HG02840 (cell line): ENCODE results near the gene ARMH3.
A peak's percentile ranks its signal among the peaks of the same experiment; 100 is the strongest.

Experiments used
- ATAC-seq: cut with Tn5 transposase; IDR thresholded peaks from one replicate; pipeline ENCODE4 v1.9.1; 2021; ENCODE audit warnings: mild to moderate bottlenecking, moderate library complexity, moderate number of reproducible peaks; ENCODE audit not compliant: unreplicated experiment, low FRiP score

The ARMH3 gene

DNA sequence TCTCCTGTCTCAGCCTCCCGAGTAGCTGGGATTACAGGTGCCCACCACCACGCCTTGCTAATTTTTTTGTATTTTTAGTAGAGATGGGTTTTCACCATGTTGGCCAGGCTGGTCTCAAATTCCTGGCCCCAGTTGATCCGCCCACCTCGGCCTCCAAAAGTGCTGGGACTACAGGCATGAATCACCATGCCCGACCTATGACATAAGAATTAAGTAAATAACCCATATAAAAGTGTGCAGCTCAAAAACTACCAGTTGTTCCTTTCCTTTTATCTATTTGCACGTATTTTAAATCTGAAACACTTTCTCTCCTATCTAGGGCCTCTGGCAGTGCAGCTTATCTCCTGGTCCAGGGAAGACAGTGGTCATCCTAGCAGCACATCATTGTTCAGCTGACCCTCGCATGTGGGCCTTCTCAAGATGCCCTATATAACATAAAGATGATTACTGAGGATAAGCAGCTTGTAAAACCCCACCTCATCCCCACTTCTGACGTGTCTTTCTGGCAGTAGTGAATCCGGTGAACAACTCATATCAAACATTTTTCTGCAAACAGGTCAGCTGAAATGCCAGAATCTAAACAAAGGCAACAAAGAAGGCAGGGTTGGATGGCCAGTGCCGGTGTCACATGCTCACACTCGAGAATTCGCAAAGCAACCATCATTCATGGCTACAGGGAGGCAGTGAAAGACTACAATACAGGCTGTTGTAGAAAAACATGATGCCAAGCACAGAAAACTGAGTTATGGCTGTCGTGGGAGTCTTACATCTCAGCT is 176.3 kb downstream of the ARMH3 start:
- ATAC-seq = no peak

DNA sequence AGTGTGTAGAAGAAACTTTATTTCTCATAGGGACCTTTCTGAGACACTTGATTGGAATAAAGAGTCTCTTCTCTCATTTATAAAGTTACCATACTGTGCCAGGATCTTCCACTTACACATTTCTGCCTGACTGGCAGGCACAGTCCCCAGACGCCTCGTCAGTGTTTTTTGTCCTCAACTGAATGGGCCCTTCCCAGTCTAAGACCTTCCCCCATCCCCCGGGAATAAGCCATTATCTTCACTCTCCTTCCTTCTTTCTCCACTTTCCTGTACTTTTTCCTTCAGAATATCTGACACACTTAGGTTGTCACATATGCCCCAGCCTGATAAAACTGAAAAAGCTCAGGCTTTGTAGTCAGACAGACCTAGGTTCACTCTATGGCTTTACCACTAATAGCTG is 177.1 kb downstream of the ARMH3 start:
- ATAC-seq = no peak

DNA sequence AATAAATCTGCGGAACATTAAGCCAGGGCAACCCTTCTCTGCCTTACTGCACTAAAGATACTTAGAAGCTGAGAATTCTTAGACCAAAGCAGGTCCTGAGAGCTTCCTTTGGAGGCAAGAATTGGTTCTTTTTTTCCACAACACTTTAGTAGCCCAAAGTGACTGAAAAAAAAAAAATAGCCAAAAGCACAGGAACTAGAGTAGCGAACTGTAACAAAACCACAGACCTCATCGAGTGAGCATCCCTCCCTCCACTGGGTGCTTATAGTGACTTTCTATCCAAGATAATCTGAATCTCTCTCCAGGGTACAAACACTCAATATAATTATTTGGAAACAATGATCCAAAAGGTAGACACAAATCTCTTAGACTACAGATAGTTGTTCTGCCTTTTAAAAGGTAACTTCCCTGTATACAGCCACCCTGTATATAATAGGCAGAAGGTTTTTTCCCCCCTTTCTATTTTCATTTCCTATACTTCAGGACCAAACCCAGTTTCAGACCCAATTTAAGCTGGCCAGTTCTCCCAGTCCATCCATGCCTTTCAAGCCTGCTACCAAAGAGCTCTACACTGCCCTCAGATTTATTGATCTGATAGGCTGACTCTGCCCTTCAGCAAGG is 180.8 kb downstream of the ARMH3 start:
- ATAC-seq = no peak

DNA sequence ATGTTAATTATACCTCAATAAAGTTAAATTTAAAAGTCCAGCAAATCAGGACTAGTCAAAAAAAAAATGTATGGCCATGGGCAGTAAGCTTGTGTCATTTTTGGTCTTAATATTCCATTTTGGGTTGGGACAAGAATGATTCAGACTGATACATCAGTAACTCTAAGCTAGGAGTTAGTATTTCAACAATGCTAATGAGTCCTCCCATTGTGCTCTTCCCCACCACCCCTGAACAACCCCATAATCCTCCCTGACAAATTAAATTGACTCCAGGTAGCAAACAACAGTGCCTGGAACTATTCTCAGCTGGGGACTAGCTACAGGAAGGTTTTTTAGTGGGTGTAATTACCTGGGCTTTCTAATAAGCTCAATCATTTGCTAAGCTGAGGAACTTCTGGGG is 181.7 kb downstream of the ARMH3 start:
- ATAC-seq = no peak

DNA sequence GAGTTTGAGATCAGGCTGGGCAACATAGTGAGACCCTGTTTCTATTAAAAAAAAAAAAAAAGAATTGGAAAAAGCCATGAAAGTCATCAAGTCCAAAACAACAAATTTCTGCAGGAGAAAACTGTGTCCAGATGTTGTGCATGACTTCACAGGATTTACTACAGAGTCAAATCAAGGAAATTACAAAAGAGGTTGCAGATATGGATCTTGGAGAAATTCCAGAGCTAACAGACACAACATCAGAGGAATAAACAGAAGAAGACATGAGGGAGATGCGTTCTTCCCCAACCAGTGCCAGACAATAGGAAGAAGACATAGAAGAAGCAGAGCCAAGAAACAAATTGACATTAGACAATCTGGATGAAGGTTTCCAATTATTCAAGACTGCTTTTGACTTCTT is 188.0 kb downstream of the ARMH3 start:
- ATAC-seq = no peak

DNA sequence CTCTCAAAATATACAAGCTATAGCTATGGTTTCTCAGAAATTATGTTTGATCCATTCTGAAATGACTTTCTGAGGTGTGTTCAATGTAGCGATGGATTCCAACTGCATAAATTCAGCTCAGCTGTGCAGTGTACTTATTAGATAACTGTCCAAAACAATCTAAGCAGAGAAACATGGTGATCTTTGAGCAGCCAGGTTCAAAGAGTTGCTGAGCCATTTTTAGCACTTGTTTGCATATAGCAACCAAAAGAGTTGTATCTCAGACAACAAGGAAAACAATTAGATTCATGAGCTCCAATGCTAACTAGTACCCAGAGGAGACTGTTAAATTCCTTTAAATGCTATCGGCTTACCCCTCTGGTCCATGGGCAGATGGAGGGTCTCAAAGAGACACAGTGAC is 196.4 kb downstream of the ARMH3 start:
- no peak for ATAC-seq

DNA sequence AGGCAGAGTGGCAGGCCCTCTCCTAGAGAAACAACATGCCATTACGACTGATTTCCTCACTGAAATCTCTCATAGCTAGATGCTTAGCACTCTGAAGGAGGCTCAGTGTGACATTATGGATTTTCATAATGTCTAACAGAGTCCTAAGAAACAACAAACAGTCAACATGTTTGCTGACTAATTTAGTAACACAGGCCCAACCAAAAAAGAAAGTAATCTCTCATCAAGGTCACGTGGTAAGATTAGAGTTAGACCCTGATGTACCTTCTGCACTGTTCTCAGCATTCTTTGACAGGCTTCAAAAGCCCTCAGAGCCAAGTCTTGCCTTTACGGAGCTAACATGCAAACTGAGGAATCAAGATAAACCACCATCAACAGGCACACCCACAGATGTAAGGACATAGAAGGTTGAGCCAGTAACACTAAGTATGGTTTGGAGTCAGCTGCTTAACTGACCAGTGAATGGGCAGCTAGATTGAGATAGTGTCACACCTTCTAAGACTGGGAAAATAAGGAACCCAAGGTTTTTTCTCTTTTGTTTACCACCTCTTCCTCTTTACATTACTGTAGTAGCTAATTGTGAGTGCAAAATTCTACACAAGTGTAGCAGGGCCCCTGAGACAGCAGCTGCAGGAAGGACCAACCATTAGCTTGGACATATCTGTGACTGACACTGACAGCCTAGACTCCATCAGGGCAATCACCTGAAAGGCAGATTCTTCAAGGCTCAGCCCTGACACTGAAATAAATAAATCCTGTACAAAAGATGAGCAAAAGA is 197.1 kb downstream of the ARMH3 start:
- peak; percentile 74 for ATAC-seq

DNA sequence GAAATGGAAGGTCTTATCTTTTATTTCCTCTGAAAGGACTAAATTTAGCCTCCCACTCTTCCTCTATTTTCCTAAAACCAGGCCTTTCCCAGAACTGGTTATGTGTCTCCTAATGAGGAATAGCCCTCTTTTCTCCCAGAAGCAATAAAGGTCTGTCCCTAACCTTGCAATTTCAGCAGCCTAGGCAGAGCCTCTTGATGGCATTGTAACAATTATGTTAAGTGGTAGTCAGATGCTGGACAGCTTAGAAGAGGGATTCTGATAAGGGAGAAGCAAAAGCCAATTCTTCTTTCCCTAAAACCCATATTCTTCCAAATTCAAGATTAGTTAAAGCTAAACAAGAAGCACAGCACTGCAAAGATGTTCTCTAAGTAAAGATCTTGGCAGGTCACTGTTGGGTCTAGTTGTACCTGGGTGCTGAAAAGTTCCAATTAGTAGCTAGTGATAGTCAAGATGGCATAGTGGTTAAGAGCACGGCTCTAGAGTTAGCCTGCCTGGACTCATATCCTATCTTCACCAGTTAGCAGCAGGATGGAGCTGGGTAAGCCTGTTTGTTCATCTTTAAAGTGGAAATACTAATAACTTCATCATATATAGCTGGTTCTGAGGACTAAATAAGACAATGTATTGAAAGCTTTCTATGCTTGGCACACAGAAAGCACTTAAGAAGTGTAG is 198.0 kb downstream of the ARMH3 start:
- no peak for ATAC-seq

DNA sequence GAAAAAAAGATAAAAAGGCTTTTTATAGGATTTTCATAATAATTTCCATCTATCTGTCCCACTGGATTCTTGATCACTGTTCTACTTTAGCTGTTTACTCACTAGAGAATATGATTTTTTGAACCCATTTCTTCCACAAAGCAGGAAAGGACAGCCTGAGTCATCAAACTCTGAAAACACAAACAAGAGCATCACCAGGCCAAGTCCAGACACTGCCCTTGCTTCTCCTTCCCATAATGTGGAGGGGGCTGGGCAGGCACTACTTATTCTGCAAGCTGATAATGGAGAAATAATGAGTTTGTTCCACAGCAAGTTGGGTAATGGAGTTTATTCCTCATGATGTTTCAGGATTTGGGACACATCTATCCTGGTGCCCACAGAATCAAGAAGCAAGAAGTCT is 199.3 kb downstream of the ARMH3 start:
- ATAC-seq = no peak

DNA sequence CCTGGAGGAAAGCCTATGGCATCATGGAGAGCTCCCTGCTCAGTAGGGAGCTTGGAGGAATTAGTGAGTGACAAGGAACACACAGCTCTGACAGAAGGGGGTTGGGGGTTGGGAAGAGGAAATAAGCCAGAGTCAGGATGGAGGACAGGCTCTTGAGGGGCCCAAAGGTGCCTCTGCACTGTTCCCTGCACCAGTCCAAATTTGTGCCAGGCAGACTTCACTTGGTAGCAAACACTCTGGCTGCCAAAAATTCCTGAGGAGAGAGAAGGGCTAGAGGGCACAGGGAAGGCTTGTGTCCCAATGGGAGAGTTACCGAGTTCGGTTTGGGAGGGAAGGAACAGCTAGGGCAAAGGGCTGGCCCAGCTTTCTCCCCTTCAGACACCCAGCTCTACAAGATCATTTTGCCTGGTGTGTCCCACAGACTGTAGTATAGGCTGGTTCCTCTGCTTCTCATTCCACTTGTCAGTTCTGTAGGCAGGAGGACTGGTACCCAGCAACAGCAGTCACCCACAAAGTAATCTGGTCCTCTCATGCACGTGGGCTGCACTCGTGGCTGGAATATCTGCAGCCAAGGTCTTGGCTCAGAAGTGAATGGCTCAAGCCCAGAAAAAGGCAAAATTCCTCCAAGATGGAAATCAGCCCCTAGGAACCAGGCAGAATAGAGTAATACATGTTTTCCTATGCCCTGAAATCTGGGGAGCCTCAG is 204.4 kb downstream of the ARMH3 start:
- ATAC-seq = no peak

DNA sequence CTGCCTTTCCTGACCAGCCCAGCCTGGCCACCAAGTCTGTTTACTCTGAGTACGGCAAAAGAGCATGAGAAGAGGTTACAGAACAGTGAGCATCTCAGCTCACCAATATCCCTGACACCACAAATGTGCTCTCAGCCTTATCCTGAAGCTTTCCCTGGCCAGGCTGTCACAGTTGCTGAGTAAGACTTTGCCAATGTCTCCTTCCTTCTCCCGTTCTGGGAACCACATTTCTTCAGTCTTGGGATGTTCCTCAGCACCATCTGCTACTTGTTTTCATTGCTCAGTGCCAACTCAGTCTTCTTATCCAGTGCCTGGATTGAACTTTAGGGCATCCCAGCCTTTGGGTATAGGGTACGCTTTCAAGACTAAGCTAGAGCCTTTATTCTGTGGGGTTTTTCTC is 205.2 kb downstream of the ARMH3 start:
- ATAC-seq = no peak

DNA sequence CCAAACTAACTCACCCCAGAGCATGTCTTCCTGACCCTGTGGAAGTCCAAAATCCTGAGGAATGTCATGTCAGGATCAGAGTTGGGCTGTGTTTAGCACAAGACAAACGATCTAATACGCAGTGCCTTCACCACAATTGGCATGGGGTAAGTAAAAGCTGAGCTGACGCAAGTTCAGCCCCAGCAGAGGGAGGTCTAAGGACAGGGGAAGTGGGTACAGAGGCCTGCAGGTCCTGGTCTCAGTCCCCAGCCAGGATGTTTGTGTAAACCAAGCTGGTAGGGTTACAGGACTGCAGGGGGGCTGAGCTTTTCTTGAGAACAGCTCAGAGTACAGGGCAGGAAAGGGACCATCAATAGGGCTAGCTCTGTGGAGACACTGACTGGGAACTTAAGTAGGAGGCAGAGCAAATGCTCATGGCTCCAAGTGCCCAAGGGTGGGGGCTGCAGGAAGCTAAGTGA is 207.1 kb downstream of the ARMH3 start:
- no peak for ATAC-seq

DNA sequence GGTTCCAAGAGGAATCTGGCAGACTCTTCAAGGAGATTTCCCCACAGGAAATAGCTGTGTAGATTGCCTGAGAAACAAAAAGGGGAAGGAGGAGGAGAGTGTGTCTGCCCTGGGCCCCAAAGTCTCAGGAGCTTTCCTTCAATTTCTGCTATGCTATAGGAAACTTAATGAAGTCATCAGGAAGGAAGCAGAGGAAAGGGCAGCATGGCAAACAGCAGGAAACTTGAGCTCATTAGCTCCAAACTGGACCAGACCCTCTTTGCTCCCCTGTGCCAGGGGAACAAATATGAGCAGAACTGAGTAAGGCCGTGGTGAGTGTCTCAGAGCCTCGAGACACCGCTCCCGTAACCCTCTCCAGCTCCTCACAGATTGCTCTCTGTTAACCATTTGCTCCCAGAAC is 207.6 kb downstream of the ARMH3 start:
- no peak for ATAC-seq

DNA sequence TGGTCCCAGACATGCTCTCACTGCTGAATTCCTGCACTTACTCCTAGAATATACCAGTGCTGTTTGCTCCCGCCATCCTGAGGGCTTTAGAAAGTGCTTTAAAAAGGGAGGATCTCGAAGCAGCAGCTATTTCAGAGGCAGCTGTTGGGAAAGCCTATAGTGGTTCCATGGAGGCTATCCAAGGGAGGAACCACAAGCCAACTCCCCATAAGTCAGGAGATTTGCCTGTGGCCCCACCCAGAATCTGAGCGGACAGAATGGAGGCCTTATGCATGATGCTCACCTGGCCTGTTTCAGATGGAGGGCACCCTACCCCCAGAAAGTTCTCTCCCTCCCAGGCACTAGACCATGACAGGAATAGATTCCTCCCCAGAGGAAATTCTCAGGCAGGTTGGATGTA is 210.1 kb downstream of the ARMH3 start:
- no peak for ATAC-seq

DNA sequence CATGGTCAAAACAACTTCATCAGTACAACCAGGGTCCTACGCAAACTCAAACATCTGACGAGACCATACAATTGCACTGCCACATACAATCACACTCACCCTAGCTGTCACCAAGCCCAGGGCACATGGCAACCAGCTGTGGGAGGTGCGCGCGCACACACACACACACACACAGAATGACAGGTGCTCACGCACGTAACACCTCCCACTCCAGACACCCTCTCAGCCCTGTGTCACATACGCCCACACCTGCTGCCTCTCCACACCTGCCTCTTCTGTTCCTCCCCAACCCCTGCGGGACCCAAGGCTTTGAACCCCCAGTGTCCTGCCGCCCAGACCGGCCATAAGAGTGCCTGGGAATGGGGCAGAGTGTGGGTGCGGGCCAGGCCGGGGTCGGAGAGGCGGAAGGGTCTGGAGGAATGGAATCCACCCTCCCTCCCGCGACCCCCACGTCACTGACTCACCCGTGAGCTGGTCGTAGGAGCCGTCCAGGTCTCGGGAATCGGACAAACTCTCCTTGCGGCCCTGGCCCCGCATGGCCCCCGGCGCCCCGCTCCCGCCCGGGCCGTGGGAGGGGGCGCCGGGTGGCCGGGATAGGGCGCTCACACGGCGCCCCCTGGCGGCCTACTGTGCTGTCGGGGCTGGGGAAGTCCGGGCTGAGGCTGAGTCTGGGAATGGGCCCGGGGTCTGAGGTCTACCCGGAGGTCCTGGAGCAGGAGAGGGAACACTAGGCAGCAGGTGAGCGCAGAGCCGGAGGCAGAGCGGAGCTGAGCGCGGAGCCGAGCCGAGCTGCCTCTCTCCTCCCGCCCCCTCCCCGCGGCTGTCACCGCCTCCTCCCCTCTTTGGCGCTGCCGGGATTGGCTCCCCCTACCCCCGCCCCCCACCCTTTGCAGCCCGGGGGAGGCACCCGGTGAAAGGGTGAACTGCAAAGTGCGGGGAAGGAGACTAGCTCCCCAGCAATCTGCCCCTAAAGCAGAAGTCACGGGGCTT is 212.6 kb downstream of the ARMH3 start, which contains the start of gene KCNIP2:
Gene KCNIP2, minus strand, starts transcription at position 769 of the 990 bp plus-strand sequence. Its CDS starts 232 bp downstream, at position 537.
- no peak for ATAC-seq

DNA sequence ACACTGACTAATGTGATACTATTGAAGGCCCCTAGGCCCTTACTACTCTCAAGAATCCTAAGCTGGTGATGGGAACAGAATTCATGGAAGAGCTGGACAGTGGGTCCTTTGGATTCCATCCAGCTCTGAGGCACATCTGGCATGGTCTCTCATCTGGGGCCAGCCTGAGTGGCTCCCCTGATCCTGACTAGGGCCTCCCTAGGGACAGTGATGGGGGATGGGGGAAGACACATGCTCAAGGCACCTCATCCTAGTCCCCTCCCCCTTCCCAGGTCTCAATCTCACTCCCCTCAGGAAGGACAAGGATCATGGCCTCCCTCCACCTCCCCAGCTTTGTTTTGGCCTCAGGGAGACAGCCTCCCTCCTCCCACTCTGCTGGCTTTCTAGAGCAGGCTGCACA is 214.1 kb downstream of the ARMH3 start:
- no peak for ATAC-seq

DNA sequence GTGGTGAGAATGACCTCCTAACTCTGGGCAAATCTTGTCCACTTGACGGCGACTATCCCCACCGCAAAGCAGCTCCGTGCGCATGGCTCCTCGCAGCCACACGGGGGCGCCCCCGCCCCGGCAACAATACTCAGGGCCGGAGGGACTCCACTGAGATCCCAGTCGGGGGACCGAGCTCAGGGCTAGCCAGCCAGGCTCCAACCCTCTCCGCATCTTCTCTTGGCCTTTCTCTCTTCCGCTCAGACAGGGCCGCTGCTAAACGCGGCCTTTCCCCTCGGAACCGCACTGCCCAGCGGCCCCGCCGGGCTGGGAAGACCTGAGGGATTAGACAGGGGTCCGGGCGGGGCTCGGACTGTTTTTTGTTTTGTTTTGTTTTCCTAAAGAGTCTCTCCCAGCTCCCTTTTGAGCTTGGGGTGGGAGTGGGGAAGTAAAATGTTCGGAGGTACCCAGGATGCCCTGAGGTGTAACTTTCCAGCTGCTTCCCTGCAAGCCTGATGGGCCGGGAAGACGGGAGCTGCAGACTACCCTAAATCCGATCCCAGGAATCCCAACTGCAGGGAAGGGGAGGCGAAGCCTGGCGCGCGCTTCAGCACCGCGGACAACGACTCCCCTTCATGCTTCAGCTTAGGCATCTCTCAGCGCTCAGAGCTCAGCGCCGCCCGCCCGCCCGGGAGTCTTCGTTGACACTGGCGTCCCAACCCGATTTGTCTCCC is 215.1 kb downstream of the ARMH3 start:
- ATAC-seq = peak; percentile 53

DNA sequence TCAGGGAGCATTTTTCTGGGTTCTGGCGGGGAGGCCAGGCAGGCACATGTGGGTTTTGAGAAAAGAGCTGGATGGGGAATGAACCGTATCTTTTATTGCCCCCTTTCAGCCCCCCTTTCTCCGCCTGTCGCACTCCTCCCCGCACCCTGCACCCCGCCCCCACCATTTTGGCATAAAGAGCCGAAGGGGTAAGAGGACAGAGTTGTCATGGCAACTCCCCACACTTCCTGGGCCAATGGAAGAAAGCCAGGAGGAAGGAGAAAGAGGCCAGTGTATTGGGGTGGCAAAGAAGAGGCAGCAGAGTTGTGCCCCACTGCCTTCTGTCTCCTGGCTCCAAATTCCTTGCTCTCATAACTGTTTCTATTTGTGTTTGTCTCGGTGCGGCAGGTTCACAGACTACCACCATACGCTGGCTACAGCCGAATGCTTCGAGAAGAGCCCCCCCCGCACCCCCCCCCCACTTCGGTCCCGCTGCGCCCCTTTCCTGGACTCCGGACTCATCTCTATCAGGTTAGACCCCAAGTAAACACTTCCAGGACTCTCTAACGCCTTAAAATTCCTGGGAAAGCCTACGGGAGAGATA is 215.8 kb downstream of the ARMH3 start:
- no peak for ATAC-seq
